Embryonic facial prominence (tissue), 1 donor: ENCODE data around the gene GPX2.

Experiments used
- DNase-seq: peaks from one replicate; pipeline ENCODE4 v3.0.0-alpha.2; 2016; ENCODE audit errors: extremely low spot score

GPX2 gene

GRCh38 chr14:64940336-64940910 is 2.1 kb downstream of the GPX2 start:
- DNase-seq, result no peak

- DNase-seq, result no peak
These were observed 2.7 kb downstream of the GPX2 start for GRCh38 chr14:64939817-64940190.

GRCh38 chr14:64938972-64939816 is 3.4 kb downstream of the GPX2 start:
- no peak for DNase-seq

GRCh38 chr14:64937821-64938193 is 4.7 kb downstream of the GPX2 start:
- DNase-seq, result no peak

- DNase-seq, result no peak
These were observed 5.2 kb downstream of the GPX2 start for GRCh38 chr14:64937171-64937820.

- DNase-seq, result no peak
These were observed 7.0 kb downstream of the GPX2 start for GRCh38 chr14:64935508-64935907.

GRCh38 chr14:64934338-64934929 is 8.1 kb downstream of the GPX2 start:
- no peak for DNase-seq

GRCh38 chr14:64932231-64932630 is 10.3 kb downstream of the GPX2 start:
- DNase-seq, result no peak

- no peak for DNase-seq
These were observed 11.4 kb downstream of the GPX2 start for GRCh38 chr14:64931123-64931522.

- no peak for DNase-seq
These were observed 12.3 kb downstream of the GPX2 start for GRCh38 chr14:64930085-64930843.

- DNase-seq, result no peak
These were observed 13.6 kb downstream of the GPX2 start for GRCh38 chr14:64929014-64929359.

- DNase-seq, result no peak
These were observed 14.1 kb downstream of the GPX2 start for GRCh38 chr14:64928239-64929013.

- DNase-seq, result no peak
These were observed 15.5 kb downstream of the GPX2 start for GRCh38 chr14:64927031-64927430.

- DNase-seq, result no peak
These were observed 16.0 kb downstream of the GPX2 start for GRCh38 chr14:64926398-64926995.

GRCh38 chr14:64923015-64923414 is 19.5 kb downstream of the GPX2 start:
- no peak for DNase-seq

GRCh38 chr14:64920465-64920864 is 22.1 kb downstream of the GPX2 start:
- no peak for DNase-seq

GRCh38 chr14:64919618-64920017 is 22.9 kb downstream of the GPX2 start:
- no peak for DNase-seq

- DNase-seq, result no peak
These were observed 23.3 kb downstream of the GPX2 start for GRCh38 chr14:64919215-64919614.

GRCh38 chr14:64918216-64918615 is 24.3 kb downstream of the GPX2 start:
- no peak for DNase-seq

GRCh38 chr14:64915797-64916196 is 26.7 kb downstream of the GPX2 start:
- DNase-seq, result no peak

GRCh38 chr14:64915029-64915424 is 27.5 kb downstream of the GPX2 start:
- DNase-seq, result no peak
